SU-DHL-6 (cell line): ENCODE measurements around the gene MAPT.

ENCODE experiments used
- CTCF ChIP-seq: fragments of 200-600 bp; sonication (generic); IDR thresholded peaks from one replicate; pipeline ENCODE4 v1.5.1; 2017; ENCODE audit warnings: antibody characterized with exemption, mild to moderate bottlenecking, low read length, moderate library complexity; ENCODE audit not compliant: insufficient read depth, poor library complexity, severe bottlenecking
- EZH2phosphoT487 ChIP-seq: fragments of 200-600 bp; sonication (generic), shearing (Covaris generic); conservative IDR thresholded peaks from 2 replicates; pipeline ENCODE4 v1.6.1; 2018; ENCODE audit warnings: mild to moderate bottlenecking, antibody characterized with exemption, low read length, moderate library complexity, mixed read lengths

DNA sequence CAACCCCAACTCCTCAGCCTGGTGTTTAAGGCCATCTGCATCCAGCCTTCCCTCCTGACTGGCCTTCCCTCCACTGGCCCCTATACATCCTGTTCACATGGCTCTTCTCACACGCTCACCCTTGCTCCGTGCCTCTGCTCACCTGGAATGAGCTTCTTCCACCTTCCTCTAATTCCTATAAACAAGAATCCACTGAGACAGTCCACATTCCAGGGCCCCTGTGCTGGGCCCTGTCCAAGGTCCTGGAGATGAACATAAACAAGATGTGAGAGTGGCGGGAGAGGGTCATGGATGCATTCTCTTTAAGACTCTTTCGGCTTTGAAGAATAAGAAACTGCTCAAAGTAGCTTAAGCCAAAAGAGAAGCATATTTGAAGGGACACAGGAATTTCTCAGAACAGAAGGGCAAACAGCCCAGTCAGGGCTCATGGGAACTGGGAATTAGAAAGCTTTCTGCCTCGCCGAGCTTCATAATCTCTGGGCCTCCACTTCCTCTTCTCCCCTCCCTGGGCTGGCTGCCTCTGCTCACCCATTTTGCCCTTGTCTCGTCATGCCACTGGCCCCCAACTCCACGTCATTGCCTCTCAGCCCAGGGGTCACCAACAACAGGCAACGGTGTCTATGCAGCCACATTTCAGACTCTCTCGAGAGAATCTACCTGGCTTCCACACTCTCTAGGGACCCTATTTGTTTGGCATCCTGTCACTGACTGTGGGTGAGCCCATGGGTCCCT, 36.2 kb upstream of the MAPT start:
- no peak for TF ChIP-seq CTCF
- no peak for TF ChIP-seq EZH2phosphoT487
